VCaP (cell line): ENCODE measurements around the gene SRSF3.

ENCODE experiments used
- H3K27ac ChIP-seq: fragments of 450-650 bp; 2 replicates; pipeline ENCODE4 v1.5.1; 2017
- TF ChIP-seq, protein P1 (sequence below): fragments of 450-650 bp; conservative IDR thresholded peaks from 2 replicates; pipeline ENCODE4 v1.5.1; 2017; ENCODE audit warnings: mild to moderate bottlenecking, moderate library complexity

Gene SRSF3

DNA sequence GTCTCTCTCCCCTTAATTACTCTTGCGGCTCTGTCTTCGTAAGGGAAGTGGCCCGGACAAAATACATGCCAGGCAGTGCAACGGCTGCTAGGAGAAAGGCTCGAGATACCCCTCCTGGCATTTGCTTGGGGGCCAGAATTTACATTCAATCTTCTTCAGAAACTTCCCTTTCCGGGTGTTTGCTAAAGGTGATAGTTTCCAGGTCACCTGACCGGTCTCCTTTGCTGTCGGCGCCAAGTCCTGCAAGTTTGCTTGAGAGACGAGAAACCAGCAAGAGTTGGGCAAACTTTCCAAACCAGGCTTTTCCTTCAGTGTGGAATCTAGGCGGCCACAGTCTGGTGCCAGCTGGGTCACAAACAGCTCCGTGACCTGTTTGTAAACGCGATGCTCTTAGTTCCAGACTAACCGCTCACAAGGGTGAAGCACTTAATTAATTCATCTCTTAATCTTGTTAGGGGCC is 563 bp upstream of the SRSF3 start:
- H3K27ac ChIP-seq, result peak overlapping the region; percentile 95
- TF ChIP-seq, protein P1, sequence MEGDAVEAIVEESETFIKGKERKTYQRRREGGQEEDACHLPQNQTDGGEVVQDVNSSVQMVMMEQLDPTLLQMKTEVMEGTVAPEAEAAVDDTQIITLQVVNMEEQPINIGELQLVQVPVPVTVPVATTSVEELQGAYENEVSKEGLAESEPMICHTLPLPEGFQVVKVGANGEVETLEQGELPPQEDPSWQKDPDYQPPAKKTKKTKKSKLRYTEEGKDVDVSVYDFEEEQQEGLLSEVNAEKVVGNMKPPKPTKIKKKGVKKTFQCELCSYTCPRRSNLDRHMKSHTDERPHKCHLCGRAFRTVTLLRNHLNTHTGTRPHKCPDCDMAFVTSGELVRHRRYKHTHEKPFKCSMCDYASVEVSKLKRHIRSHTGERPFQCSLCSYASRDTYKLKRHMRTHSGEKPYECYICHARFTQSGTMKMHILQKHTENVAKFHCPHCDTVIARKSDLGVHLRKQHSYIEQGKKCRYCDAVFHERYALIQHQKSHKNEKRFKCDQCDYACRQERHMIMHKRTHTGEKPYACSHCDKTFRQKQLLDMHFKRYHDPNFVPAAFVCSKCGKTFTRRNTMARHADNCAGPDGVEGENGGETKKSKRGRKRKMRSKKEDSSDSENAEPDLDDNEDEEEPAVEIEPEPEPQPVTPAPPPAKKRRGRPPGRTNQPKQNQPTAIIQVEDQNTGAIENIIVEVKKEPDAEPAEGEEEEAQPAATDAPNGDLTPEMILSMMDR, result no peak

DNA sequence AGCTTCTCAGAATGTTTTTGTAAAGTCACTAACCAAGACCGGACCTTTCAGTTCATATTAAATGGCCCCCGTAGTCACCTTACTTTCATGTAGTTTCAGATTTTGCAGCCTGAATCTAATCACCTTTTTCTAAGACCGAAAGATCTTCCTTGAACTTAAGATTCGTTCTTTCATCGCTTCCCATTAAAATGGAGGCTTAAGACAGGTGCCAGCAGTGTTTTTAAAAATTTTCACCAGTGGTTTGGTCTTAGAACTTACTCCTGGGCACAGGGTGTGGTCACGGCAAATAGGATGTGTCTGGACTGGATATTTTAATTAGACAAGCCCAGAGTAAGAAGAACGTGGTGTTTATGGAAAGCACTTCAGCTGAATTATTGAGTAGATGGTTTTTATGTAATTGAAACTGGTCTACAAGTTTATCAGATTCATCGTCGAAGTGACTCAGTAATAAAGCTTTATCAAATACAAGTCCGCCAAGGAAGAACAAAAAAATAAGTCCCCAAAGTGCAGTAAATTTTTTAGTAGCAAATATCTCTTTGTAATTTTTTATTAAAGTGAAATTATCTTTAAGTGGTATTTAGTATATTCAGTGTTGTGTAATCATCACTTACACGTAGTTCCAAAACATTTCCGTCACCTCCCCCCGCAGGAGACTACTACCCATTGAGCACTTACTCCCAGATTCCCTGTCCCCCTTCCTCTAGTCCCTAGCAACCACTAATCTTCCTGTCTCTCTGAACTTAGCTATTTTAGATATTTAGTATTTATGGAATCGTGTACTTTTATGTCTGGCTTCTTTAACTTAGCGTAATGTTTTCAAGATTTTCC is 868 bp downstream of the SRSF3 start:
- H3K27ac ChIP-seq, result peak overlapping the region; percentile 95
- TF ChIP-seq, protein P1, result no peak

GRCh38 chr6:36596356-36596755 is 2.2 kb downstream of the SRSF3 start:
- TF ChIP-seq, protein P1, result no peak
- H3K27ac ChIP-seq, result peak overlapping the region; percentile 95; the same call in 1 of the 2 replicates

- TF ChIP-seq, protein P1, result no peak
- peak overlapping the region; percentile 95; the same call in 1 of the 2 replicates for H3K27ac ChIP-seq
Measured at GRCh38 chr6:36597775-36598174, 3.6 kb downstream of the SRSF3 start.

- 0 out of 2 replicates have a peak overlapping the region, but pooled peaks have one; percentile 95 for H3K27ac ChIP-seq
- TF ChIP-seq, protein P1, result no peak
Measured at GRCh38 chr6:36598326-36598725, 4.2 kb downstream of the SRSF3 start.

DNA sequence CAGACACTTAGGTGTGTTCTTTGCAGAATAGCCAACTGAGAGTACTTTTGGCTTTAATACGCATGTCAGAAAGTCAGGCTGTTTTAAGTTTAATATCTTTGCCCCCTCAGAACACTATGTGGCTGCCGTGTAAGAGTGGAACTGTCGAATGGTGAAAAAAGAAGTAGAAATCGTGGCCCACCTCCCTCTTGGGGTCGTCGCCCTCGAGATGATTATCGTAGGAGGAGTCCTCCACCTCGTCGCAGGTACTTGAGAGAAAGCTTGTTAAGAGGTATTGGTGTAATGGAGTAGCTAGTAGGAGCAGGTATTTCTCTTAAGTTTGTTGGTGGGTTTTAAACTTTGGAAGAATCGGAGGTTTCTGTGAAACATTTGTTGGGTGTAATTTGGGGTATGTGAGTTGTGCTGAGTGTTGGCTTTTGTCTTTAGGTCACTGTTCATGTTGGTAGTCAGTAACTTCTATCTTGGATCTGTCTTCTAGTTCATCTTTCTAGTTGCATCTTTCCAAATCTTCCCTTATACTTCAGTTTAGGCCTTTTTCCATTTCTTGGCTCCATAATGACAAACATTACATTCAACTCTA is 4.7 kb downstream of the SRSF3 start:
- 0 out of 2 replicates have a peak overlapping the region, but pooled peaks have one; percentile 95 for H3K27ac ChIP-seq

DNA sequence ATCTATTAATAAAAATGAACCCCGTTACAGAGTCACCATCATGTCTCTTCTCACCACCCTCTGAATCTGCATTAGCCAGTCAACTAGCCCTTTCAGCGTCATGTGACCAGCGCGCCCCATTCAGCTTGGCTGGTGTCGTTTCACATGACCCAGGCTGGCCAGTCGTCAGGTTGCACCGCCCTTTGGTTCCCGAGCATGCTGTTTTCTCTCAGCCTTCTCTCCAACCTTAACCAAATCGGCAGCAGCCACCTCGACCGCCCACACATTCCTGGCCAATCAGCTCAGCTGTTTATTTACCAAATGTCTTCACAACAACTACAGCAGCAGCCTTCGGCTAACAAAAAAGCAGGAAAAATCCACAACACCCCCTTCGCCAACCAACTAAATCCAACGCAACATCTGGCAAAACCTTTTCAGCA is 5.6 kb downstream of the SRSF3 start:
- no peak overlapping the region for H3K27ac ChIP-seq
- TF ChIP-seq, protein P1, result no peak

More for the DNA sequence above, 4.7 kb downstream of the SRSF3 start:
- TF ChIP-seq, protein P1, result no peak
